DMS 273 (cell line): ENCODE data around the gene ZNF865.
A peak's percentile ranks its signal among the peaks of the same experiment; 100 is the strongest.

ENCODE experiments used
- DNase-seq: peaks from one replicate; lab custom pipeline; 2025; ENCODE audit not compliant: unreplicated experiment; lab: John Stamatoyannopoulos, UW

Gene ZNF865

GRCh38 chr19:55644842-55645511 is 39.5 kb downstream of the ZNF865 start:
- DNase-seq = no peak

- no peak for DNase-seq
Observed at GRCh38 chr19:55645512-55645881, 40.0 kb downstream of the ZNF865 start.

- DNase-seq = peak; percentile 78
Observed at GRCh38 chr19:55646889-55647731, 41.7 kb downstream of the ZNF865 start.

GRCh38 chr19:55647732-55648584 is 42.5 kb downstream of the ZNF865 start, which contains the start of gene CCDC106:
Gene CCDC106 (plus strand): TSS chr19:55648212. CDS start chr19:55649047, 835 bp downstream.
- peak; percentile 94 for DNase-seq

- DNase-seq = peak; percentile 46
Observed at GRCh38 chr19:55648585-55649267, 43.3 kb downstream of the ZNF865 start.

- no peak for DNase-seq
Observed at GRCh38 chr19:55649268-55650125, 44.0 kb downstream of the ZNF865 start.

- no peak for DNase-seq
Observed at GRCh38 chr19:55650126-55650557, 44.7 kb downstream of the ZNF865 start.

- no peak for DNase-seq
Observed at GRCh38 chr19:55650602-55651230, 45.3 kb downstream of the ZNF865 start.

- no peak for DNase-seq
Observed at GRCh38 chr19:55651236-55651635, 45.8 kb downstream of the ZNF865 start.

GRCh38 chr19:55652311-55653128 is 47.1 kb downstream of the ZNF865 start:
- DNase-seq = no peak

- peak; percentile 99 for DNase-seq
Observed at GRCh38 chr19:55653651-55654322, 48.3 kb downstream of the ZNF865 start.

- DNase-seq = peak; percentile 100
Observed at GRCh38 chr19:55654323-55654867, 48.9 kb downstream of the ZNF865 start.

- DNase-seq = peak; percentile 98
Observed at GRCh38 chr19:55654868-55655647, 49.6 kb downstream of the ZNF865 start, which contains the start of gene U2AF2. Gene U2AF2 (plus strand): TSS chr19:55655035. CDS start chr19:55655105, 70 bp downstream.

GRCh38 chr19:55655648-55656040 is 50.2 kb downstream of the ZNF865 start:
- DNase-seq = no peak

GRCh38 chr19:55656552-55656951 is 51.1 kb downstream of the ZNF865 start:
- DNase-seq = peak; percentile 42

GRCh38 chr19:55656988-55657747 is 51.7 kb downstream of the ZNF865 start:
- peak; percentile 50 for DNase-seq
